MV-4-11 (cell line): Measurements from ENCODE around the gene MYT1.
A peak's percentile ranks its signal among the peaks of the same experiment; 100 is the strongest.
"Not testable (repeated sequence)": the region's sequence is repeated elsewhere in the genome, so short reads cannot be mapped to it uniquely, and the experiment has no call there.

Experiments used
- DNase-seq: peaks from one replicate; lab custom pipeline; 2025; lab: John Stamatoyannopoulos, UW

Gene MYT1

GRCh38 chr20:64277571-64278316 lies 113.5 kb downstream of the MYT1 start:
- peak; percentile 80 for DNase-seq

GRCh38 chr20:64278317-64278681 lies 114.0 kb downstream of the MYT1 start:
- no peak for DNase-seq

- DNase-seq: no peak
Observed at GRCh38 chr20:64279826-64280459, 115.7 kb downstream of the MYT1 start.

GRCh38 chr20:64280460-64280843 lies 116.2 kb downstream of the MYT1 start:
- no peak for DNase-seq

GRCh38 chr20:64283646-64284045 lies 119.4 kb downstream of the MYT1 start:
- DNase-seq: no peak

GRCh38 chr20:64285579-64286446 lies 121.6 kb downstream of the MYT1 start:
- peak; percentile 85 for DNase-seq

- not testable (repeated sequence) for DNase-seq
Observed at GRCh38 chr20:64286447-64287263, 122.4 kb downstream of the MYT1 start.

- DNase-seq: not testable (repeated sequence)
Observed at GRCh38 chr20:64287264-64287590, 123.0 kb downstream of the MYT1 start.
